ENCODE data around the gene PPIB. TPM values are rescaled to one million over a fixed set of nuclear protein-coding genes. Genes with fewer than 3 reads are reported as not detected.

Gene PPIB
- polyA plus RNA-seq, 1 donor (not counting 4 experiments of a cell fraction or from before 2014, with no cell fraction given): 544 TPM

GRCh38 chr15:64205202-64205601 lies 42.4 kb upstream of the PPIB start:
- dilution Hi-C loops (cut with MboI; ENCODE audit: extremely low pct_ligation_motif_present, low sequenced_read_pairs): no loop called here

GRCh38 chr15:64197425-64197824 lies 34.6 kb upstream of the PPIB start:
- dilution Hi-C loops (cut with MboI; ENCODE audit: extremely low pct_ligation_motif_present, low sequenced_read_pairs): no loop called here
- H3K9ac ChIP-seq (ENCODE audit: control insufficient read depth, extremely low read depth, insufficient read depth, low read length): no peak overlapping the region
- H3K79me2 ChIP-seq (ENCODE audit: control insufficient read depth, insufficient read depth, low read length): no peaks in the 10 kb centered on the region
- no peaks in the 10 kb centered on the region for H3K27me3 ChIP-seq (ENCODE audit: control insufficient read depth, extremely low read depth, insufficient read depth, low read length)
- no peaks in the 10 kb centered on the region for H3K9me1 ChIP-seq (ENCODE audit: control insufficient read depth, extremely low read depth, insufficient read depth, low read length)
- H3K4me1 ChIP-seq (ENCODE audit: control insufficient read depth, extremely low read depth, insufficient read depth, low read length): no peaks in the 10 kb centered on the region
- H4K20me1 ChIP-seq (ENCODE audit: control insufficient read depth, extremely low read depth, insufficient read depth, low read length): no peaks in the 10 kb centered on the region
- H3K4me2 ChIP-seq (ENCODE audit: control insufficient read depth, extremely low read depth, insufficient read depth, low read depth, low read length): no peak overlapping the region
- DNase-seq (ENCODE audit: low read depth, low spot score) (no peak), FAIRE-seq (no peak)
- no peak overlapping the region for H3K4me3 ChIP-seq (ENCODE audit: control insufficient read depth in 2 of 3, extremely low read depth in 1 of 3, insufficient read depth in 2 of 3, low read depth in 1 of 3, low read length in 3 of 3)
- TF ChIP-seq EZH2 (IDR thresholded peaks at IDR 0.05; ENCODE audit: low read length) (no peak), CTCF (optimal IDR thresholded peaks at IDR 0.05 in 1 of 3, IDR thresholded peaks at IDR 0.05 in 1 of 3, conservative IDR thresholded peaks at IDR 0.05 in 1 of 3; ENCODE audit: extremely low read depth in 1 of 3, insufficient read depth in 2 of 3, low read length in 3 of 3) (no peak)
- no peaks in the 10 kb centered on the region for H3K9me3 ChIP-seq (ENCODE audit: control insufficient read depth, low read depth, low read length)
- no peak overlapping the region for H2AFZ ChIP-seq (ENCODE audit: control insufficient read depth, low read length)
- H3K27ac ChIP-seq (ENCODE audit: control insufficient read depth, insufficient read depth, low read length): no peak overlapping the region
- H3K36me3 ChIP-seq (ENCODE audit: control insufficient read depth in 2 of 2, extremely low read depth in 1 of 2, insufficient read depth in 2 of 2, low read length in 2 of 2): peaks cover 0 to 14% of the 10 kb centered on the region in 2 experiments

More at GRCh38 chr15:64205202-64205601, 42.4 kb upstream of the PPIB start:
- TF ChIP-seq EZH2 (IDR thresholded peaks at IDR 0.05; ENCODE audit: low read length): no peak
- TF ChIP-seq CTCF (optimal IDR thresholded peaks at IDR 0.05 in 1 of 3, IDR thresholded peaks at IDR 0.05 in 1 of 3, conservative IDR thresholded peaks at IDR 0.05 in 1 of 3; ENCODE audit: extremely low read depth in 1 of 3, insufficient read depth in 2 of 3, low read length in 3 of 3): no peak
- no peak overlapping the region for H2AFZ ChIP-seq (ENCODE audit: control insufficient read depth, low read length)
- no peaks in the 10 kb centered on the region for H3K9me3 ChIP-seq (ENCODE audit: control insufficient read depth, low read depth, low read length)
- no peak overlapping the region for H3K27ac ChIP-seq (ENCODE audit: control insufficient read depth, insufficient read depth, low read length)
- H3K9ac ChIP-seq (ENCODE audit: control insufficient read depth, extremely low read depth, insufficient read depth, low read length): no peak overlapping the region
- FAIRE-seq: no peak
- DNase-seq (ENCODE audit: low read depth, low spot score): no peak
- H3K79me2 ChIP-seq (ENCODE audit: control insufficient read depth, insufficient read depth, low read length): no peaks in the 10 kb centered on the region
- H3K4me2 ChIP-seq (ENCODE audit: control insufficient read depth, extremely low read depth, insufficient read depth, low read depth, low read length): no peak overlapping the region
- H3K9me1 ChIP-seq (ENCODE audit: control insufficient read depth, extremely low read depth, insufficient read depth, low read length): no peaks in the 10 kb centered on the region
- H3K4me1 ChIP-seq (ENCODE audit: control insufficient read depth, extremely low read depth, insufficient read depth, low read length): no peaks in the 10 kb centered on the region
- no peak overlapping the region for H3K4me3 ChIP-seq (ENCODE audit: control insufficient read depth in 2 of 3, extremely low read depth in 1 of 3, insufficient read depth in 2 of 3, low read depth in 1 of 3, low read length in 3 of 3)
- H4K20me1 ChIP-seq (ENCODE audit: control insufficient read depth, extremely low read depth, insufficient read depth, low read length): no peaks in the 10 kb centered on the region
- peaks cover 12 to 18% of the 10 kb centered on the region in 2 experiments for H3K36me3 ChIP-seq (ENCODE audit: control insufficient read depth in 2 of 2, extremely low read depth in 1 of 2, insufficient read depth in 2 of 2, low read length in 2 of 2)
- no peaks in the 10 kb centered on the region for H3K27me3 ChIP-seq (ENCODE audit: control insufficient read depth, extremely low read depth, insufficient read depth, low read length)
